ENCODE data around the gene SPRY2.
"Not testable (repeated sequence)": the region's sequence is repeated elsewhere in the genome, so short reads cannot be mapped to it uniquely, and the experiment has no call there.

DNA sequence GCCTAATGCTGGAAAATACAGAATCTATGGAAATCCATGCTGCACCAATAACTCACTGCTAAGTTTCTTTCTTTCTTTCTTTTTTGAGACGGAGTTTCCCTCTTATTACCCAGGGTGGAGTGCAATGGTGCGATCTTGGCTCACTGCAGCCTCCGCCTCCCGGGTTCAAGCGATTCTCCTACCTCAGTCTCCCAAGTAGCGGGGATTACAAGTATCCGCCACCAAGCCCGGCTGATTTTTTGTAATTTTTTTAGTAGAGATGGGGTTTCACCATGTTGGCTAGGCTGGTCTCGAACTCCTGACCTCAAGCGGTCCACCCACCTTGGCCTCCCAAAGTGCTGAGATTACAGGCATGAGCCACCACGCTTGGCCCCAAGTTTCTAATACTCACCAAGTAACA lies 3.1 kb upstream of the SPRY2 start:
- TF ChIP-seq, protein P1, sequence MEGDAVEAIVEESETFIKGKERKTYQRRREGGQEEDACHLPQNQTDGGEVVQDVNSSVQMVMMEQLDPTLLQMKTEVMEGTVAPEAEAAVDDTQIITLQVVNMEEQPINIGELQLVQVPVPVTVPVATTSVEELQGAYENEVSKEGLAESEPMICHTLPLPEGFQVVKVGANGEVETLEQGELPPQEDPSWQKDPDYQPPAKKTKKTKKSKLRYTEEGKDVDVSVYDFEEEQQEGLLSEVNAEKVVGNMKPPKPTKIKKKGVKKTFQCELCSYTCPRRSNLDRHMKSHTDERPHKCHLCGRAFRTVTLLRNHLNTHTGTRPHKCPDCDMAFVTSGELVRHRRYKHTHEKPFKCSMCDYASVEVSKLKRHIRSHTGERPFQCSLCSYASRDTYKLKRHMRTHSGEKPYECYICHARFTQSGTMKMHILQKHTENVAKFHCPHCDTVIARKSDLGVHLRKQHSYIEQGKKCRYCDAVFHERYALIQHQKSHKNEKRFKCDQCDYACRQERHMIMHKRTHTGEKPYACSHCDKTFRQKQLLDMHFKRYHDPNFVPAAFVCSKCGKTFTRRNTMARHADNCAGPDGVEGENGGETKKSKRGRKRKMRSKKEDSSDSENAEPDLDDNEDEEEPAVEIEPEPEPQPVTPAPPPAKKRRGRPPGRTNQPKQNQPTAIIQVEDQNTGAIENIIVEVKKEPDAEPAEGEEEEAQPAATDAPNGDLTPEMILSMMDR (IDR thresholded peaks at IDR 0.05; ENCODE audit: low read depth, low read length) = not testable (repeated sequence)
- TF ChIP-seq EZH2phosphoT487 (IDR thresholded peaks at IDR 0.05; ENCODE audit: low read depth) = not testable (repeated sequence)

All from OCI-LY3 (cell line).